Measurements from ENCODE around the gene TBPL2.

DNA sequence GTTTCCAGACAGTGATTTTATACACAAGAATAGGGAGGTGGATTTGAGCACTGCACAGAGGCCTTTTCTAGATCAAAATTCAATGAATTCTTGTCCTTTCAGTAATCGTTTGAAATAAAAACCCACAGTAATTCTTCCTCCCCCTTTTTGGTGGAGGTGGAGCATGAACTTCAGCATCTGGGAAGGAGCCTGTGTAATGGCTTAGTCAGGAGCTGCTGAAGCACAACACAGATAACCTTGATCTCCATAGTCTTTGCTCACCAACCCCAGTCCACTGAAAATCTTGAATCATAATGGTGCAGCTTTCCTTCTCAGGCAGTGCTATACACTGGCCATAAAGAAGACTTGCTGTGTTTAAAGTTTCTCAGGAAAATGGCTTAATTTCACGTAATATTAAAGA lies 6.4 kb upstream of the TBPL2 start:
- no peak for TF ChIP-seq EZH2 (IDR thresholded peaks at IDR 0.05; ENCODE audit: borderline replicate concordance, low read depth, low read length, severe bottlenecking)
- TF ChIP-seq POLR2A (IDR thresholded peaks at IDR 0.05; ENCODE audit: low read depth, low read length) = no peak
- TF ChIP-seq, protein P1, sequence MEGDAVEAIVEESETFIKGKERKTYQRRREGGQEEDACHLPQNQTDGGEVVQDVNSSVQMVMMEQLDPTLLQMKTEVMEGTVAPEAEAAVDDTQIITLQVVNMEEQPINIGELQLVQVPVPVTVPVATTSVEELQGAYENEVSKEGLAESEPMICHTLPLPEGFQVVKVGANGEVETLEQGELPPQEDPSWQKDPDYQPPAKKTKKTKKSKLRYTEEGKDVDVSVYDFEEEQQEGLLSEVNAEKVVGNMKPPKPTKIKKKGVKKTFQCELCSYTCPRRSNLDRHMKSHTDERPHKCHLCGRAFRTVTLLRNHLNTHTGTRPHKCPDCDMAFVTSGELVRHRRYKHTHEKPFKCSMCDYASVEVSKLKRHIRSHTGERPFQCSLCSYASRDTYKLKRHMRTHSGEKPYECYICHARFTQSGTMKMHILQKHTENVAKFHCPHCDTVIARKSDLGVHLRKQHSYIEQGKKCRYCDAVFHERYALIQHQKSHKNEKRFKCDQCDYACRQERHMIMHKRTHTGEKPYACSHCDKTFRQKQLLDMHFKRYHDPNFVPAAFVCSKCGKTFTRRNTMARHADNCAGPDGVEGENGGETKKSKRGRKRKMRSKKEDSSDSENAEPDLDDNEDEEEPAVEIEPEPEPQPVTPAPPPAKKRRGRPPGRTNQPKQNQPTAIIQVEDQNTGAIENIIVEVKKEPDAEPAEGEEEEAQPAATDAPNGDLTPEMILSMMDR (IDR thresholded peaks at IDR 0.05; ENCODE audit: extremely low read depth in 1 of 2, insufficient read depth in 1 of 2, low read depth in 1 of 2, low read length in 2 of 2) = no peak

Data from endothelial cell of umbilical vein (primary cell).